RCC 7860 (cell line): Measurements from ENCODE around the gene PIGR.

ENCODE experiments used
- DNase-seq: peaks from one replicate; pipeline ENCODE4 v3.0.0-alpha.2; 2015; ENCODE audit warnings: low spot score
- FAIRE-seq: peaks from 2 replicates; lab custom pipeline; 2012; peaks lifted over from hg19 to GRCh38; lab: Jason Lieb, UNC

PIGR gene

GRCh38 chr1:206946261-206946660 lies at the start of gene PIGR:
PIGR (minus strand) TSS chr1:206946466; CDS start chr1:206940531, 5,935 bp downstream.
- FAIRE-seq = no peak
- no peak for DNase-seq

GRCh38 chr1:206992790-206993189 lies 46.5 kb upstream of the PIGR start:
- DNase-seq = no peak
- FAIRE-seq = no peak

- DNase-seq = no peak
- FAIRE-seq = no peak
Observed at GRCh38 chr1:206987873-206988272, 41.6 kb upstream of the PIGR start.

- no peak for DNase-seq
- FAIRE-seq = no peak
Observed at GRCh38 chr1:206986885-206987284, 40.6 kb upstream of the PIGR start.

GRCh38 chr1:206986402-206986801 lies 40.1 kb upstream of the PIGR start:
- FAIRE-seq (no peak), DNase-seq (no peak)

GRCh38 chr1:206985162-206985749 lies 39.0 kb upstream of the PIGR start:
- DNase-seq (no peak), FAIRE-seq (no peak)

GRCh38 chr1:206982216-206982615 lies 36.0 kb upstream of the PIGR start:
- DNase-seq (peak; percentile 57), FAIRE-seq (peak; percentile 4)

- FAIRE-seq (no peak), DNase-seq (peak; percentile 47)
Observed at GRCh38 chr1:206979379-206980043, 33.2 kb upstream of the PIGR start.

- DNase-seq = no peak
- FAIRE-seq = no peak
Observed at GRCh38 chr1:206978259-206978658, 32.0 kb upstream of the PIGR start.

- FAIRE-seq = no peak
- no peak for DNase-seq
Observed at GRCh38 chr1:206975306-206975705, 29.0 kb upstream of the PIGR start.

- DNase-seq = no peak
- no peak for FAIRE-seq
Observed at GRCh38 chr1:206974140-206974539, 27.9 kb upstream of the PIGR start.

GRCh38 chr1:206972728-206973127 lies 26.5 kb upstream of the PIGR start:
- DNase-seq (no peak), FAIRE-seq (no peak)

GRCh38 chr1:206971029-206971655 lies 24.9 kb upstream of the PIGR start:
- FAIRE-seq (no peak), DNase-seq (no peak)

GRCh38 chr1:206970446-206970845 lies 24.2 kb upstream of the PIGR start, which contains the start of gene FCAMR:
FCAMR (minus strand) TSS chr1:206970460; CDS start chr1:206970125, 335 bp downstream.
- peak; percentile 48 for FAIRE-seq
- DNase-seq = peak; percentile 14

- no peak for FAIRE-seq
Observed at GRCh38 chr1:206969090-206969489, 22.8 kb upstream of the PIGR start.

GRCh38 chr1:206967096-206967849 lies 21.0 kb upstream of the PIGR start:
- DNase-seq = peak; percentile 57
- peak; percentile 76 for FAIRE-seq

More at GRCh38 chr1:206969090-206969489, 22.8 kb upstream of the PIGR start:
- no peak for DNase-seq

GRCh38 chr1:206965781-206966180 lies 19.5 kb upstream of the PIGR start:
- FAIRE-seq = no peak

GRCh38 chr1:206963740-206964139 lies 17.5 kb upstream of the PIGR start:
- FAIRE-seq (no peak), DNase-seq (no peak)

More at GRCh38 chr1:206965781-206966180, 19.5 kb upstream of the PIGR start:
- DNase-seq = no peak

GRCh38 chr1:206963119-206963712 lies 16.9 kb upstream of the PIGR start:
- FAIRE-seq (no peak), DNase-seq (no peak)

GRCh38 chr1:206962272-206962671 lies 16.0 kb upstream of the PIGR start:
- FAIRE-seq (no peak), DNase-seq (no peak)

GRCh38 chr1:206961668-206962067 lies 15.4 kb upstream of the PIGR start:
- FAIRE-seq (no peak), DNase-seq (no peak)
